GM19351 (cell line): ENCODE data around the gene HABP2.

Experiments
- ATAC-seq: cut with Tn5 transposase; IDR thresholded peaks from one replicate; pipeline ENCODE4 v1.9.1; 2021; ENCODE audit warnings: mild to moderate bottlenecking, moderate library complexity; ENCODE audit not compliant: unreplicated experiment

HABP2 gene

DNA sequence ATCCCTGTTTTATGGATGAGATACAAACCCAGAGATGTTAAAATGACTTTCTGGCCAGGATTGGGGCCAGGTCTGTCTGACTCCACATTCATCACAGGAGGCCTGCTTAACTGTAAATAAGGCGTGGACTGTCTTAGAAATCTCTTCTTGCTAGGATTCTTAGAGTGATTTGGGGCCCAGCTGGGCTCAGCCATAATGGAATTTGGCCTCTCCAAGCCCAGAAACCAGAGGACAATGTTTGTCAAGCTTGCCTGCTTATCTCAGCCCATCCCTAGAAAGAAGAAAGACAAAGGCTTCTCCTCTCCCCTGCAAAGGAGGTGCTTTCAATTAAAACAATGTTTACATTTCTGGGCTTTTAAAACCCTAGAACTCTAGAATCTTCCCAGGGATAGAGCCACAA lies 2.9 kb downstream of the HABP2 start:
- no peak for ATAC-seq

DNA sequence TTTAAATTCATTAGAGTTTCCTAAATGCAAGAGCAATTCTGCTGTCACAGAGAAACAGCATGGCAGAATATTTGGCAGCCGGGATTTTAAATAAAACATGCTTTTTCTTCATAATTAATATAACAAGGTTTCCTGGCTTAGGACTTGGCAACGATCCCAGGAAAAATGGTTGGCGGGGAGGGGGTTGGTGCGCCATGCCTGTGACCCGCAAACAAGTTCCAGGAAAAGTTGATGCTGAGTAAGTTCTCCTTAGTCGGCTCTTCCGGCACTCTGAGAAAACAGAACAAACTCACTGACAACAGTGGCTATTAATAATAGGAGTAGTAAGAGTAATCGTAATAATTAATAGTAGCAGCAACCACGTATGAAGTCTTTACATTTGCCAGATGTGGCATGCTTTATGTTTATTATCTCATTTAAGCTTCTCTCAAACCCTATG lies 4.6 kb downstream of the HABP2 start:
- ATAC-seq: no peak

DNA sequence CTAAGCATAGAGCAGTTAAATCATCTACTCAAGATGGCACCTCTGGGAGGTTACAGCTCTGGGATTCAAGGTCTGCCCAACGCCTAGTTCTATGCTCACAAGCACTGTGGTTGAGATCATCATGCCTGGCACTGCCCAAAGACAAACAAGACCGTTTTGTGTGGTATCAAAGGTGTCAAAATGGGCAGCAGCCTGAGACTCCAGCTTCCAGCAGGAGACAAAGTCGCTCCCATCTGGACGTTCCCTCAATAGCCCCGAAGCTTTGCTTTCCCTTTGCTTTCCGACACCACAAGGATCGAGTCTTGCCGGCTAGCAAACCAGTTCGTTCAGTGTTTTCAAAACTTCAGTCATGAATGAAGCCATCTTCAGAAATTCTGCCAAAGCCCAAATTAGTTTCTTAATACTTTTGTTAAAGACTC lies 5.1 kb downstream of the HABP2 start:
- ATAC-seq: no peak

DNA sequence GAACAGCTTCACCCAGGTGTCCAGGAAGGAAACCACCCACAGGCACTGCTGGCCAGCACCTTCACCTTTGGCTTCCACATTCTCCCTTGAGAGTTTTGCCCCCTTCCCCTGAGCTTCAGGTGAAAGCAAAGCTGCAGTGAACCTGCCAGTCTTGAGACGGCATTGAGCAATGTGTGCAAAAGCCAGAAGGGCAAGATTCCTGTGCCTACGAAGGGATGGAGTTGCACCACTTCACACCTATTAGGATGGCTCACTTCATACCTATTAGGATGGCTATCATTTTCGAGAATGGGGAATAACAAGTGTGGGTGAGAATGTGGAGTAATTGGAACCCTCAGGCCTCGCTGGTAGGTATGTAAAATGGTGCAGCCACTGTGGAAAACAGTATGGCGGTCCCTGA lies 7.2 kb downstream of the HABP2 start:
- ATAC-seq: no peak

DNA sequence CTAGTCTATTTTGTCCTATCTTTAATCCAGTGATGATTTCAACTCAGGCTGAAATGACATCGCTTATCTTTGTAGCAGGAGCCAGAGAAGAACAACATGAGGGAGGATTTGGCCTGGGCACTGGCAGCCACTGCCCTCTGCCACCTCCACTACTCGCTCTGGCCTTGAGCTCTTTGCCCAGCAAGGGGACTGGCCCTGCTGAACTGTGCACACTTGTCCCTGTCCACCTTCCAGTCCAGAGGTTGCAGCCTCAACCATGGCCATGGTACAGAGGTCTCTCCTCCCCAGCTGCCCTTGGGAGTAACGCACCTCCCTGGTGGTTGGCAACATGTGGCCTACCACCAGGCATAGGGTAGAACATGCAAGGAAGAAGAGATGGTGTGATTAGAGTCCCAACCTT lies 8.4 kb downstream of the HABP2 start:
- ATAC-seq: no peak

DNA sequence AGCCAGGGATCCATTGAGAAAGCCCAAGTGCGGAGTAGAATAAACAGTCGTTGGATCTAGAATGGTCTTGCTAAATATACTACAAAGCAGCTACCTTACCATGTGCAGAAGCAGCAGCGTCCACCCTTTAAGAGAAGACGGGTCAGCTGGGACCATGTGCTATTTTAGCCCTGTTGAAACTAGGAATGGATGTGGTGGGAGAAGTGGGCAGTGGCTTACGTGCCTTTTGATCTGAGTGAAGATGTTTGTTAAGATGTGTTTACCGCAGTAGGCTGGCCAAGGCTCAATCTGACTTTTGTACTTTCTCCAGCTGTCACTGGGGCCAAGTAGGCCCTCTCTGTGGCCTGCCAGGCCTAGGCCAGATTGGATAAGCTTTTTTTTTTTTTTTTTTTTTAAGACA lies 9.2 kb downstream of the HABP2 start:
- no peak for ATAC-seq

DNA sequence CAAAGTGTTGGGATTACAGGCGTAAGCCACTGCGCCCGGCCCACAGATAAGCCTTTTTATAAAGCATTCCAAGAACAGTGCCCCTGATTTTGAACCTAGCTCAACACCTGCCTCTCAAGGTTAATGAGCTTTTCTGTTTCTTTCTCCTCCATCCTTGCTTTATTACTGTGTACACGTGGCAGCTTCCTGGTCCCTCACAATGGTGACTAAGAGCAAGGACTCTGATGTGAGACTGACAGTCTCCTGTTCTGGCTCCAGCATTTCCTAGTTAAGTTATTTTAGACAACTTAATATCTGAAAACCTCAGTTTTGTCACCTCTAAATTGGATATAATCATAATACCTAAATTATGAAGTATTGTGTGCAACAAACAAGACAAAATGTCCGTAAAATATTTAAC lies 9.9 kb downstream of the HABP2 start:
- ATAC-seq: no peak

DNA sequence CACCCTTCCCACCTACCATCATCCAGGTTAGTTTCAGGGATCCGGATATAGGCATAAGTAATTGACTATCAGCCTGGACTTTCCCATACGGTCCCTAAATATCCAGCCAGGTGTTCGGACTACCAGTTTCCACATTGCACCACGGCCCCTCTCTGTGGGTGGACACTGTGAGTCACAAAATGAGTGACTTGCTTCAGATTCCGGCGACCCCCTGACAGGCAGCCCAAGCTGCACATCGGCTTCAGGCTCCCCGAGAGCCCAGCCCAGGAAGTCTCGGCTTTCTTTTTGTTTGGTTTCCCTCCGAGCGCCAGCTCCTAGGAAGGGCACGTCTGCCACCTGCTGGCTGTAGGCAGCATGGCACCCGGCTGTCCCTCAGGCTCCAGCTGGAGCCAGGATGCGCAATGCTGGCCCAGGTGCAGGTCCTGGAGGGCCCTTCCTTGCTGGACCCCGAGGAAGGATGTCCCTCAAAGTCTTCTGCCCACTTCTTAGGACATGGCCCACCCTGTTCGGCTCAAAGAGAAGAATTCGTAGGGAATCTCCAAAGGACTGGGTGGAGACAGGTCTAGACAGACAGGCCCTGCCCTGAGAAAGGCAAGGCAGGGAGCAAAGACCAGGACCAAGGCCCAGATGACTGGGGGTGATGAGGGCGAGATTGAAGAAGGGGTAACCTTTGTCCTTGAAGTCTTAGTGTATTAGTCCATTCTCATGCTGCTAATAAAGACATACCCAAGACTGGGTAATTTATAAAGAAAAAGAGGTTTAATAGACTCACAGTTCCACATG lies 10.6 kb downstream of the HABP2 start:
- ATAC-seq: peak; percentile 99

DNA sequence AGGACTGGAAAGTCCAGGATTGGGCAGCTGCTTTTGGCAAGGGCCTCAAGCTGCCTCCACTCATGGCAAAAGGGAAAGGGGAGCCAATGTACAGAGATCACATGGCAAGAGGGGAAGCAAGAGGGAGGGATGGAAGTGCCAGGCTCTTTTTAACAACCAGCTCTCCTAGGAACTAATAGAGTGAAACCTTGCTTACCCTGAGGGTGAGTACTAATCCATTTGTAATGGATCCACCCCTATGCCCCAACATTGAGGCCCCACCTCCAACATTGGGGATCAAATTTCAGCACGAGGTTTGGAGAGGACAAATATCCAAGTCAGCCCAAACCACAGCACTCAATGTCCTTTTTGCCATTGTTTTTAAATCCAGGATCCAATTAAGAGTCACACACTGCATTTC lies 12.5 kb downstream of the HABP2 start:
- no peak for ATAC-seq

DNA sequence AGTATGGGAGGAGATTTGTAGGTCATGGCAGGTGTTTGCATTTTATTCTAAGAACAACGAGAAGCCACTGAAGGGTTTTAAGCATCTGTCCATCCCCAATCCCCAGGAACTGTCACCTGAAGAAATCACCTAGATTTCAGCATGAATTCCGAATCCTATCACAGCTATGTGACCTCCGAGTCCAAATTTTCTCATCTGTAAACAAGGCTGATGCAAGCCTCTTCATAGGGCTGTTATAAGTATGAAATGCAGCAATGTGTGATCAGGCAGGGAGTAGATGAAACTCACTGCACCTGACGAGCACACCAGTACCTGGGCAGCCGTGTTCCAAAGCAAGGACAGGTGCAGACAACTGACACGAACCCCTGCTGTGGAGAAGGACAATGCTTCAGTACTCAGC lies 14.0 kb downstream of the HABP2 start:
- ATAC-seq: no peak

DNA sequence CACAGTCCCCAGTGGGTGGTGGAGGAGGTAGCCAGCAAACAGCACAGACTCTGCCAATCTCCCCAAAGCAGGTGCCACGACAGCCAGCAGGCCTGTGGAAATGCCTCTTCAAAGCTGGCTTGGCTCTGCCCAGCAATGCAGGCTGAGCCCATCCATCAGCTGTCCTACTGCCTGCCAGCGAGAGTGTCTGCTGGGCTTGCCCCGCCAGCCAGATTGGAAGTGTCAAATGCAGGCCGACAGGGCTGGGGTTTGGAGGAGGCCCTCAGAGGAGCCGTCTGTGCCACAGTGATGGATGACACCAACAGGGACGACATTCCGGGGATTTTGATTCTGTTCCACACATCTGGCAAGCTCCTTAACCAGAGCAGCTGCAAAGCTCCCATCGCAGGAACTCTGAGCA lies 16.7 kb downstream of the HABP2 start:
- ATAC-seq: no peak

DNA sequence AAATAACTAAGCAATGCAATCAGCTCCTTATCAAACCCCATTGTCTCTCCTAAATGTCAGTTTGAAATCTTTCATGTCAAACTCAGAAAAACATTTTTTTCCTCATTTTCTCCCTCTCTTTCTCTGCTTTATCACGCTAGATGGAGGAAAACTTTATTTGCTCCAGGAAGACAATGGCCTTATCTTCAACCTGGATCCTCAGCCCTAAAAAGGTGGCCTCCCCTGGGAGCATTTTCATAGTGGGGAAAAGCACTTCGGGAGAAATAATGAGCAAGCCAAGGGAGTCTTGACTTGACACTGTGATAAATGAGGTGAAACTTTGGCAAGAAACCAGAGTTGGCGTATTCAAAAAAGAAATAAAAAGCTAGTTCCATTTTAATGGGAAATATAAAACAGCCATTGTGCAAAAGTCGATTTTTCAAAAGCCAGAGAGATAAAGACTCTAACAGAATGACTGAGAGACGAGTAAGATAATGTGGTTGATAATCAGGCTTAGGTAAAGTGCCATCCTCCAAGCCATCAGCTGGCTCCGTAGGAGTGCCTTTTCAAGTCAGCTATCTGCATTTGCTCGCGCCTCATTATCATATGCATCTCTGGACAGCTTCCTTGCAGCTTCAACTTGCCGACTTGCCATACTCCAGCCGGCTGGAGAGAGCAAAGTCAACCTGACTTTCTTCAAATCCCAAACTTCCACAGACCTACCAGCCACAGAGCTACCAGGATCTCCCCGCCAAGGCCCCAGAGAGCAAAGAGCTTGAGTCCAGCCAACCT lies 19.9 kb downstream of the HABP2 start:
- ATAC-seq: no peak

DNA sequence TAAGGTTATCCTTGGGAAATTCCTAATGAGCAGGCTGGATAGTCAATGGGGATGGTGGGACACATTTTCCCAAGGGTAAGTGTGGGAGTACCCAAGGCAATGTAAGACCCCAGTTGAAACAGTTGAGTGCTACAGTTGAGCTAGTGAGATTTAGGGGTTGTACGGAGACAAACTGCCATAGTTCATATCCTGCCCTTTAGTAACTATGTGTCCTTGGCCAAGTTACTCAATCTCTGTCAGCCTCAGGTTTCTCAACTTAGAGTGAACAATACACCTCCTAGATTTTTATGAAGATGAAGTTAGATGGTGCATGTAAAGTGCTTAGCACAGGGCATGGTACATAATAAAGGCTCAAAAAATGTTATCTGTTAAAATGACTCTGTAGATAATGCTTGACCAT lies 20.5 kb downstream of the HABP2 start:
- ATAC-seq: no peak

DNA sequence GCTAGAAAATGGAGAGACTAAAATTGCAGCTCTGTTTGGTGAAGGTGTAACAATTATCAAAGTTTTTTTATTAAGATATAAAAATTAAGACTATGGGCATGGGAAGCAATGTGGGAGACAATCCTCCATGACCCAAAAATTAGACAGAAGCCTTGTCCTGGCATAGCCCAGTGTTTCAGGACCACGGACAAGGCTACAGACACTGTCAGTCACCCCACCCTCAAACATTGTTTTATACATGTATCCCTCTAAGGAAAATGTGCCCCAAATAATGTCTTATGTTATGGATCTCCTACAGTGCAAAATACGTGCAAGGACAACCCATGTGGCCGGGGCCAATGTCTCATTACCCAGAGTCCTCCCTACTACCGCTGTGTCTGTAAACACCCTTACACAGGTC lies 24.0 kb downstream of the HABP2 start:
- no peak for ATAC-seq

DNA sequence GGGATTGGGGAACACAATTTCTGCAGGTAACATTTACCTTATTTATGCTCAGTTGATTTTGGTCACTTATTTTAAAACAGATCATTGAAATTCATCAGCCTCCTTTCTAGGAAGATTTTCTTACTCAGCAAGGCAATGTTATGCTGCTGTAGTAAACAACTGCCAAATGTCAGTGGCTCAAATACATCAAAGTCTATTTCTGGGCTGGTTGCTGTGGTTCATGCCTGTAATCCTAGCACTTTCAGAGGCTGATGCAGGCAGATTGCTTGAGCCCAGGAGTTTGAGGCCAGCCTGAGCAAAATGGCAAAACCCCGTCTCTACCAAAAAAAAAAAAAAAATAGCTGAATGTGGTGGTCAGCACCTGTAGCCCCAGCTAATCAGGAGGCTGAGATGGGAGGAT lies 25.9 kb downstream of the HABP2 start:
- no peak for ATAC-seq

DNA sequence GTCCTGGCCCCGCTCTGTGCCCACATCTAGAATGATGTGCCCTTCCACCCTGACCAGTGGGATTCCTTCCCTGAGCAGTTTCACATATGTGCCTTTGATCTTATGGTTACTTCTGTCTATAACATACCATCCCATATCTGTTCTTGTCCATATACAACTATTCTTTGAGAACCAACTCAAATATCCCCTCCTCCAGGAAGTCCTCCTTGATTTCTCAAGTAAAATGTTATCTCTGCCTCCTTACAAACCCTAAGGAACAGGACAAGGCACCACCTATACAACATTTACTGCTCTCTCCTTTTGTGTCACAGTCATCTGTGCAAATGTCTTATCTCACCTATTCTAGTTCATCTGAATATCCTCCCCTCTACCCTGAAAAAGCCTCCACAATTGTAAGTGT lies 28.2 kb downstream of the HABP2 start:
- ATAC-seq: no peak

DNA sequence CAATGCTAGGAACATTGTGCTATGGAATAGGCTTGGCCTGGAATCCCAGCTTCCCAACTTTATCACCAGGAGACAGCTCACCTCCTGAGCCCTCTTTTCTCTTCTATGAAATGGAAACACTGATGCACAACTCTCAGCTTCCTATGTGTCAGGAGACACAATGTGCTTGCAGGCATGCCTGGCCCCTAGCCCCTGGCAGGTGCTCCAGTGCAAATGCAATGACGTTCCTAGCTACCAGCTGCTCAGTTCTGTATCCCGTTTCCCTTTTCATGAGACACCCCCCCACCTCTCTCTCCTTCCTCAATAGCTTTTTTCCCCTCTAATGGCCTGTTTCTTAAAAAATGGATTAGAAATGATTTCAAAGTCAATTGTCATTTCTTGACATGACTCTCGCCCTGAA lies 30.7 kb downstream of the HABP2 start:
- no peak for ATAC-seq

DNA sequence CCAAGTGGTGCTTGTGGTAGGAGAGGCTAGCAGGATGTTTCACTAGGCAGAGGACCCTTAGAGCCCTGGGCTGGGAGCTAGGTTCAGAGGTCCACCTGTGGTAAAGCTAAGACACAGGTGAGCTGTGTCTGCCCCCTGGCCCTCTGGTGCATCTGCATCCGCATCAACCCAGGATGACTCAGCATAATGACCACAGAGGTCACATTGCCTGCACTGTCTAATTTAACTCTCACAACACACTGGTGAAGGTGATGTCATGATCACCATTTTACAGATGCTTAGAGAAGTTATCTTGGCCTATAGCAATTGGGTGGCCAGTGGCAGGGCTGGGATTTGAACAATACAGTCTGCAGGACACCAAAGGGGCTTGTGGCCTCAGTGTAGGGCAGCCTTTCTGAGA lies 33.1 kb downstream of the HABP2 start:
- ATAC-seq: peak; percentile 92

DNA sequence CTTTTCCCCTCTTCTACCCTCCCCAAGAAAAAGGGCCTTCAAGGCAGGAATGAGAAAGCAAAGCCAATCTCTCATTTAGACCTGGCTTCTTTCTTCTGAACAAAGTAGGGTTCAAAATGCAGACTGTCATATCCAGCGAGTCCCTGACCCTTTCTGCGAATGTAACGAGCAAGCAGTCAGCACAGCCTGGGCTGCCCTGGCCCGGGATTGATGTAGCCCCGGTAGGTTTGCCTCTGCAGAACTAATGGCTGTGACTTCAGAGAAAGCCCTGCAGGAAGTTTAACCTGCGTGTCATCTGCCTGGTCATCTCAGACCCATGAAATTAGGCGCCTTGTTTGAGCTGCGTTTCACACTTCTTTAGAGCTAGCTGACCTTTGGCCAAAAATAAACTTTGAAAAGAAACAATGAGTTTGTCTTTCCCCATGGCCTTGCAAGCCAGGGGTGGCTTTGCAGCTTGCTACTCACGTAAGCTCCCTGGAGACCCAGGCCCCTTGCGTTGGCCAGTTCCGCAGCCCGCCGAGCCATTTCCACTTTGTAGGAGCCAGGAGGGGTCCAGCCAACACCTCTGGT lies 36.4 kb downstream of the HABP2 start:
- ATAC-seq: no peak

DNA sequence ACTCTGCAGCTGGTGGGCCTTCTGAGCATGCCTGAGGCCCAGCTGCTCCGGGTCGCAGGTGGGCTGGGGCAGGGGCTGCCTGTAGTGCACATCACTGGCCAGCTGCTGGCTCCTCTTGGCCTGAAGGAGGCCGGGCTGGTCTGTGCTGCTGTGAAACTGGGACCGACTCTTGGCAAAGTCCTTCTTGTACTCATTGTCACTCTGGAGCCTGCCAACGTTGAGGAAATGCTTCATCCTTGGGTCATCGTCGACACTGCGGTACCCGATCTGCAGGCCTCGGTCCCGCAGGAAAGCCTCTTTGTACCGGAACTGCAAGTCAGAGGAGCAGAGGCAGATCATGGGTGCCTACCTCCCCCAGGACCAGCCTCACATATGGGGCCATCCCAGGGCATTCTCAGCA lies 37.7 kb downstream of the HABP2 start:
- no peak for ATAC-seq

DNA sequence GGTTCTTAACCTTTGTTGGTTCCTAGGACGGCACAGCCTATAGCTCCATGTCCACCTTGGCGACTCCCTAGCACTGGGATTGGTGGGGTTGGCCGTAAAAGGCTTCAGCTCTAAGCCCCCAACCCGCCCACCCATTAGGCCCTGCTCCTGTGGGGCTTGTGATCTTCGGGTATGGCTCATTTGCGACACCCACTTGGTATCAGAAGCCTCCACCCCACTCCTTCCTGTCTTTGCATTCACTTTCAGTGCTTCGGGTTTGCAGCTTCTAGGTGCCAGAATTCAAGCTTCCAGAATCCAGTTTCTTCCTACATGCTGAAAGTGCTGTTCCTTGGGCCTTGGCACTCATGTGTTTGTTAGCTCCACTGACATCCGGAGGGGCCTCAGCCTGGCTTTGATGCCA lies 39.5 kb downstream of the HABP2 start:
- peak; percentile 61 for ATAC-seq

DNA sequence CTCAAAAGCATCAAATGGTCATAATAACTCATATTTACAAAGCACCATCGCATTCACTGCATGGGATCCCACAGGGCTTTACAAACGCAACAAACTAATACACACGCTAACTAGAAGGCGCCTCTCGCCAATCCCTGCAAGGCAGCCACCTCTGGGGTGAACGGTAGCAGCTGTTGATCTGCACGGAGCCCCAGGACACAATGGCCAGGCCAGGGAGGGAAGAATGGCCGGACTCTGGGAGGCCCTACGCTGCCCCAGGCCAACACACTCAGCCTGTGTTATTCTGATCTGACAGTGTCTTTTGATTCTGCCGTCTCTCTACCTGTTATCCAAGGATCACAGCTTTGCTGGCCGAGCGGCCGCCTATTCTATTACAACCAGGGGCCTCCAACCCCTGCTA lies 41.8 kb downstream of the HABP2 start:
- ATAC-seq: no peak
